ENCODE measurements around the gene ESRRB.
"Not testable (repeated sequence)": the region's sequence is repeated elsewhere in the genome, so short reads cannot be mapped to it uniquely, and the experiment has no call there.

The ESRRB gene

GRCh38 chr14:76498976-76499375 is 123.0 kb downstream of the ESRRB start:
- DNase-seq, result no peak

- no peak for DNase-seq
These were observed 123.5 kb downstream of the ESRRB start for GRCh38 chr14:76499399-76499798.

- DNase-seq, result no peak
These were observed 124.1 kb downstream of the ESRRB start for GRCh38 chr14:76500011-76500410.

- no peak for DNase-seq
These were observed 124.5 kb downstream of the ESRRB start for GRCh38 chr14:76500480-76500879.

- no peak for DNase-seq
These were observed 125.3 kb downstream of the ESRRB start for GRCh38 chr14:76501156-76501720.

GRCh38 chr14:76502219-76502618 is 126.3 kb downstream of the ESRRB start:
- DNase-seq, result no peak

GRCh38 chr14:76502638-76503037 is 126.7 kb downstream of the ESRRB start:
- DNase-seq, result no peak

GRCh38 chr14:76509311-76509710 is 133.4 kb downstream of the ESRRB start:
- DNase-seq, result no peak

- DNase-seq, result no peak
These were observed 134.2 kb downstream of the ESRRB start for GRCh38 chr14:76510181-76510580.

- DNase-seq, result no peak
These were observed 138.5 kb downstream of the ESRRB start for GRCh38 chr14:76514213-76514998.

- DNase-seq, result no peak
These were observed 140.9 kb downstream of the ESRRB start for GRCh38 chr14:76516884-76517283.

GRCh38 chr14:76518366-76518765 is 142.4 kb downstream of the ESRRB start:
- no peak for DNase-seq

- DNase-seq, result no peak
These were observed 149.3 kb downstream of the ESRRB start for GRCh38 chr14:76525106-76525821.

GRCh38 chr14:76531085-76531484 is 155.1 kb downstream of the ESRRB start:
- no peak for DNase-seq

- no peak for DNase-seq
These were observed 155.9 kb downstream of the ESRRB start for GRCh38 chr14:76531821-76532318.

- not testable (repeated sequence) for DNase-seq
These were observed 160.7 kb downstream of the ESRRB start for GRCh38 chr14:76536636-76537035.

- no peak for DNase-seq
These were observed 162.1 kb downstream of the ESRRB start for GRCh38 chr14:76537906-76538647.

GRCh38 chr14:76538648-76539008 is 162.7 kb downstream of the ESRRB start:
- DNase-seq, result no peak

GRCh38 chr14:76539130-76539529 is 163.2 kb downstream of the ESRRB start:
- no peak for DNase-seq

- DNase-seq, result no peak
These were observed 165.8 kb downstream of the ESRRB start for GRCh38 chr14:76541594-76542219.

- DNase-seq, result no peak
These were observed 170.7 kb downstream of the ESRRB start for GRCh38 chr14:76546426-76547221.

GRCh38 chr14:76547831-76548230 is 171.9 kb downstream of the ESRRB start:
- DNase-seq, result no peak
